GM08714 (cell line): ENCODE data around the gene SERPINB2.
"Not testable (repeated sequence)": the region's sequence is repeated elsewhere in the genome, so short reads cannot be mapped to it uniquely, and the experiment has no call there.

Source experiments
- H3K4me3 ChIP-seq: fragments of 200-500 bp; sonication (Bioruptor generic); 2 replicates; pipeline ENCODE4 v1.5.1; 2014; ENCODE audit warnings: mild to moderate bottlenecking, low read length, inconsistent platforms
- ZNF274 ChIP-seq: IDR thresholded peaks from 2 replicates; pipeline ENCODE4 v1.6.1; 2012; ENCODE audit warnings: mild to moderate bottlenecking, low read depth, low read length

The SERPINB2 gene

GRCh38 chr18:63899206-63899605 lies 11.7 kb downstream of the SERPINB2 start:
- H3K4me3 ChIP-seq: no peak overlapping the region
- no peak for TF ChIP-seq ZNF274

DNA sequence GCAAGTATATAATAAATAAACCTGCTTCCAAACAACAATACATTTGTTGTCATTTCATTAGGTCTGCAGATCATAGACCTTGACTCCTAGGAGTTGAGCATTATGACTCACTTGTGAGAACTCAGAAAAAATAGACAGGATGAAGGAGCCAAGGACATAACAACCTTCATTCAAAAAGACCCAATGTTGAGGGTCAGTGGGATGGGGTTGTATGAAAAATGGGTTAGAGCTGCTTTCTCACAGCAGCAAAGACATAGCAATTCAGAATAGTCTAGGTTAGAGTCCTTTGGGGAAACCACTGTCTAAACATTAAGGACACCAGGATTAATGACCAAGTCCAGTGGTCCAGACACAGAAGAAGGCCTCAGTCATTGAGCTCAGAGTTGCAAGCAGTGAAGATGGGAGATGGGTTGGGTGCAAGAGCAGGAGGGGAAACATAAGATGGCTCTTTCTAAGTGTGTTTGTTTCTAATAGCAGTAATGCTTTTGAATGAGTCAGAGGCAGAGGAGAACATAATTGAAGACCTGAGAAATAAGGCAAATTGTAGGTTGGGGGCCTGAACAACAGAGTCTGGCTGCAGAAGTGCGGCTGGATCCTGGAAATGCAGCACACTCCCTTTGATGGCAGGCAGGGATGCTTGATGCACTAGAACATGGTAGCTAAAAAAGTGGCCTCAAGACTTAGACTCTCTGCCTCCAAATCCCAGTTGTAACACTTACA lies 16.5 kb downstream of the SERPINB2 start:
- no peak overlapping the region for H3K4me3 ChIP-seq
- TF ChIP-seq ZNF274: no peak

DNA sequence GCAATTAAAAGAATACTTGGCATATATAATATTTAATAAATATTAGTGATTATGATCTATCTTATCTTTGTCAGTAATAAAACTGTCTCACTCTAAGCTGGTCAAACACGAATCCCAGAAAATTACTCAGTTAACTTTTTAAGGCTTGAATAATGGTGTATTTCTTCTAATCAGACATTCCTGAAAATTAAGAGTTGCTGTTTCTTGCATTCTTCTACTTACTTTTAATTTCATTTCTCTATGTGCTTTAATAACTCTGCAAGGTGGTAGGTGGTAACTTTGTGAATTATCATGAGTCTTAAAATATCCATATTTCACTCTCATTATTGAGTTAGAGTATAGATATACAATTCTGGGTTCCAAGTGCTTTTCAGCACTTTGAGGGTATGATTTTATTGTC lies 17.2 kb downstream of the SERPINB2 start:
- no peak for TF ChIP-seq ZNF274
- no peak overlapping the region for H3K4me3 ChIP-seq

DNA sequence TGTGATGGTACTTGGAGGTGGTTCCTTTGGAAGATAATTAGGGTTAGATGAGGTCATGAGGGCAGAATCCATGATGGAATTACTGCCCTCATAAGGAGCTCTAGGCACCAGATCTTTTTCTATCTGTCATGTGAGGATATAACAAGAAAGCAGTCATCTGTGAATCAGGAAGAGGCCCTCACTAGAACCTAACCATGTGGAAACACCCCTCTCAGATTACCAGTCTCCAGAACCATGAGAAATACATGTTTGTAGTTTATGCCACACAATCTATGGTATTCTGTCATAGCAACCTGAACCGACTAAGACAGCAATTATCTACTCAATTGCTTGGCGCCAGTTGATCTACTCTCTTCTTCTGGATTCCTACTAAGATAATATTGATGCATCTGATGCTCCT lies 17.9 kb downstream of the SERPINB2 start:
- H3K4me3 ChIP-seq: no peak overlapping the region
- TF ChIP-seq ZNF274: no peak

GRCh38 chr18:63906056-63906455 lies 18.6 kb downstream of the SERPINB2 start:
- no peak overlapping the region for H3K4me3 ChIP-seq
- no peak for TF ChIP-seq ZNF274

DNA sequence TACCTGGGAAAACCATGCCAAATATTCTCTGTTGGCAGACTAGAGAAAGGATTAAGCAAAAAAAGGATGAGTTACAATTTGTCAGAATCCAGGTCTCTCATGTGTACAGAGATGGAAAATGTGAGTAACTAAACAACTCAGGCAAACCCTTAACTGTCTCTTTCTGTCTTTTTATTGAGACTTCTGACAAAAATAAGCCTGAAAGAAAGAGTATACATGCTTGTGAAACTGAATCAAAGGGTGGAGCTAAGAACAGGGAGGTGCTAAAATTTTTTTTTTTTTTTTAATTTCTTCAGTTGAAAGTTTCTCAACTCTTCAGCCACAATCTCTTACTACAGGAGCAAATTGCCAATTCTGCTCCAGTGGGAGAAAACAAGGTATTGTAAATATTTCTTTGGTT lies 20.2 kb downstream of the SERPINB2 start, which contains the start of gene SERPINB10:
SERPINB10 (plus strand) TSS at position 295 of the 400 bp plus-strand sequence. CDS start 7,553 bp downstream, outside the sequence.
- no peak within 1 kb of the TSS for H3K4me3 ChIP-seq

DNA sequence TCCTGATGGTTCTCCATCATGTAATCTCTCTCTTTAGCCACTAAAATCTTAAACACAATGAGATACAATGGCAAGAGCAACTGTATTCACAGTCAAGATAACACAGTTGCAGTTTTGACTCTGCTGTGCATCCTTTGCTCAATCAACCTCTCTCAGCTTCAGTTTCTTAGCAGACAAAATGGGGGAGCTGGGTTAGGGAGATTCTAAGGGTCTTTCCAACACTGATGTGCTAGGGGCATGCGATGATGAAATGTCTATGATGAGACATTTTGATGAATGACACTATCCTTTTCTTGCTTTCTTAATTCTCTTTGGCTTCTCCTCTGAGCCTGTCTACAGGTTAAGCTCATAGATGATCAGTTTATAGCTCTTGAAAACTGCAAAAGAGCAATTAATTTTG lies 21.4 kb downstream of the SERPINB2 start:
- no peak for TF ChIP-seq ZNF274
- H3K4me3 ChIP-seq: no peak overlapping the region; the same call in 1 of the 2 replicates

More for the DNA sequence above, 20.2 kb downstream of the SERPINB2 start, which contains the start of gene SERPINB10:
- TF ChIP-seq ZNF274: no peak

DNA sequence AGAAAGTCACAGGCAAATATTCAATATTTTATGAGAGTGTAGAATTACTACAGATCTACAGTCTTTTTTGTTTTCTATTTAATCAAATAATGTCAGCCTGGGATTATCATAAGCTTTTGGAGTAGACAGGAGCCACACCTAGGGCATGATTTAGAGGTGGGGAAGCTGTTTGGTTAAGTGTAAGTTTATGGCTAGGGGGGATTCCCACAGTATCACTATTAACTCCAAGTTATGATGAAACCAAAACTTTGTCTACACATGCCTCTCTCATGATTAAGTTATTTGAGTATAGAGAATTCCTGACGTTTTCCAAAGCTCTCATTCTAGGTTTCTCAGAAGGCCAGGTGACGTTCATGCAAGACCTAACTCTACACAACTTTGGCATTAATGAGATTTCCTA lies 22.4 kb downstream of the SERPINB2 start:
- H3K4me3 ChIP-seq: no peak overlapping the region
- no peak for TF ChIP-seq ZNF274

- TF ChIP-seq ZNF274: no peak
- no peak overlapping the region for H3K4me3 ChIP-seq
Measured at GRCh38 chr18:63917817-63918216, 30.3 kb downstream of the SERPINB2 start.

- no peak overlapping the region for H3K4me3 ChIP-seq
- no peak for TF ChIP-seq ZNF274
Measured at GRCh38 chr18:63922049-63922448, 34.5 kb downstream of the SERPINB2 start.

DNA sequence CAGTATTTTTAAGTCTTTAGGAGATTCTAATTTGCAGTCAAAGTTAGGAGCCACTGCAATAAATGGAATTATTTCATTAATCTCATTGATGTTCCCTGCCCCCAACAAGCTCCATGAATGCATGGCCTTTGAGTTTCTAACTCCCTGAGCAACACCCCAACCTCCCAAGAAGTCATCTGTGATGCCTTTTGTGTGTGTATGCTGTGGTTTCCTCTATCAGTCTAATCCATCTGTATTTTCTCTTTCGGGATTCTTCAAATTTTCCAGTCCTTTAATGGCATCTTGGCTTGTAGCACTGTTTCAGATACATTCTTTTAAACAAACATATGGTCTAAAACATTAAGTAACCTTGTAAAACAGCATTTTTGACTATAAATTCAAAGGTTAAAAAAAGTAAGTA lies 37.0 kb downstream of the SERPINB2 start:
- no peak overlapping the region for H3K4me3 ChIP-seq
- TF ChIP-seq ZNF274: no peak

GRCh38 chr18:63928331-63928730 lies 40.8 kb downstream of the SERPINB2 start:
- no peak overlapping the region for H3K4me3 ChIP-seq
- no peak for TF ChIP-seq ZNF274

GRCh38 chr18:63929369-63929768 lies 41.9 kb downstream of the SERPINB2 start:
- H3K4me3 ChIP-seq: not testable (repeated sequence)

GRCh38 chr18:63930773-63931354 lies 43.4 kb downstream of the SERPINB2 start:
- no peak overlapping the region for H3K4me3 ChIP-seq
- TF ChIP-seq ZNF274: no peak

GRCh38 chr18:63936156-63936931 lies 48.8 kb downstream of the SERPINB2 start:
- H3K4me3 ChIP-seq: peak overlapping the region; percentile 64; the same call in 1 of the 2 replicates

More at GRCh38 chr18:63936156-63936931, 48.8 kb downstream of the SERPINB2 start:
- TF ChIP-seq ZNF274: no peak
